Measurements from ENCODE around the gene CA9. TPM values are rescaled to one million over a fixed set of nuclear protein-coding genes. Genes with fewer than 3 reads are reported as not detected.
A peak's percentile ranks its signal among the peaks of the same experiment; 100 is the strongest.

The CA9 gene
- total RNA-seq, 2 experiments from 2014 or later: not detected

GRCh38 chr9:35669331-35670145, 4.2 kb upstream of the CA9 start:
- ChIA-PET CTCF (interaction anchor here (2.2 kb wide), 1 partner anchor 27 kb away, joined by 7 read pairs; no protein-coding TSS in a partner anchor), POLR2A (interaction anchor here (0.6 kb wide), 1 partner anchor 52 kb away, joined by 3 read pairs; no protein-coding TSS in a partner anchor)
- Mint-ChIP-seq H3K27me3 (peaks cover under 1% of the 10 kb centered on the region), H3K36me3 (ENCODE audit: low read depth) (no peaks in the 10 kb centered on the region), H3K9me3 (no peaks in the 10 kb centered on the region), H3K27ac (no peak overlapping the region), H3K4me1 (ENCODE audit: low read depth) (peaks cover 26% of the 10 kb centered on the region), H3K4me3 (no peak overlapping the region)
- Histone ChIP-seq H3K9me3 (ENCODE audit: control insufficient read depth in 1 of 2, insufficient read depth in 1 of 2, low read length in 2 of 2) (no peaks in the 10 kb centered on the region), H3K27ac (ENCODE audit: low read depth in 1 of 2, low read length in 2 of 2) (no peak overlapping the region), H3K36me3 (ENCODE audit: insufficient read depth, low read length) (no peaks in the 10 kb centered on the region), H3K27me3 (ENCODE audit: control insufficient read depth in 1 of 2, insufficient read depth in 2 of 2, low read length in 2 of 2) (no peaks in the 10 kb centered on the region), H3K4me3 (ENCODE audit: low read length) (no peak overlapping the region), H3K4me1 (ENCODE audit: insufficient read depth, low read length) (peaks cover 16% of the 10 kb centered on the region)
- ATAC-seq (ENCODE audit: poor library complexity): no peak
- no peak for TF ChIP-seq CTCF (IDR thresholded peaks at IDR 0.05)
- intact Hi-C loops (cut with DNase I, micrococcal nuclease): loop anchor here in 1 of 2 experiments (2.0 kb wide), 1 partner anchor 15 kb away; no protein-coding TSS in a partner anchor
- DNase-seq: no peak

GRCh38 chr9:35674025-35674361, 265 bp downstream of the CA9 start:
- Mint-ChIP-seq H3K36me3 (ENCODE audit: low read depth) (no peaks in the 10 kb centered on the region), H3K4me3 (no peak overlapping the region), H3K4me1 (ENCODE audit: low read depth) (peaks cover 15% of the 10 kb centered on the region), H3K9me3 (no peaks in the 10 kb centered on the region), H3K27ac (no peak overlapping the region), H3K27me3 (peaks cover 10% of the 10 kb centered on the region)
- ChIA-PET CTCF (no interaction called here), POLR2A (interaction anchor here (1.7 kb wide), 1 partner anchor 13 kb away, joined by 4 read pairs; no protein-coding TSS in a partner anchor)
- H3K9me3 ChIP-seq (ENCODE audit: control insufficient read depth in 1 of 2, insufficient read depth in 1 of 2, low read length in 2 of 2): no peaks in the 10 kb centered on the region
- H3K4me3 ChIP-seq (ENCODE audit: low read length): no peak overlapping the region
- H3K36me3 ChIP-seq (ENCODE audit: insufficient read depth, low read length): no peaks in the 10 kb centered on the region
- DNase-seq (no peak), ATAC-seq (ENCODE audit: poor library complexity) (no peak)
- H3K27me3 ChIP-seq (ENCODE audit: control insufficient read depth in 1 of 2, insufficient read depth in 2 of 2, low read length in 2 of 2): peaks cover 0 to 6% of the 10 kb centered on the region in 2 experiments
- intact Hi-C loops (cut with DNase I, micrococcal nuclease): no loop called here
- TF ChIP-seq CTCF (IDR thresholded peaks at IDR 0.05): no peak
- peaks cover 15% of the 10 kb centered on the region for H3K4me1 ChIP-seq (ENCODE audit: insufficient read depth, low read length)
- no peak overlapping the region for H3K27ac ChIP-seq (ENCODE audit: low read depth in 1 of 2, low read length in 2 of 2)

- Histone ChIP-seq H3K27ac (ENCODE audit: low read depth in 1 of 2, low read length in 2 of 2) (no peak overlapping the region), H3K27me3 (ENCODE audit: control insufficient read depth in 1 of 2, insufficient read depth in 2 of 2, low read length in 2 of 2) (peaks cover 0 to 6% of the 10 kb centered on the region in 2 experiments), H3K9me3 (ENCODE audit: control insufficient read depth in 1 of 2, insufficient read depth in 1 of 2, low read length in 2 of 2) (no peaks in the 10 kb centered on the region), H3K4me1 (ENCODE audit: insufficient read depth, low read length) (peaks cover 15% of the 10 kb centered on the region), H3K4me3 (ENCODE audit: low read length) (peak overlapping the region; percentile 58), H3K36me3 (ENCODE audit: insufficient read depth, low read length) (no peaks in the 10 kb centered on the region)
- Mint-ChIP-seq H3K36me3 (ENCODE audit: low read depth) (no peaks in the 10 kb centered on the region), H3K27me3 (peaks cover 10% of the 10 kb centered on the region), H3K27ac (no peak overlapping the region), H3K4me3 (peak overlapping the region; percentile 78), H3K4me1 (ENCODE audit: low read depth) (peaks cover 15% of the 10 kb centered on the region), H3K9me3 (no peaks in the 10 kb centered on the region)
- ChIA-PET POLR2A (interaction anchor here (0.7 to 2.9 kb wide), 5 partner anchors 10 to 57 kb away, joined by 3 to 11 read pairs (median 6); partner anchors contain the start of genes ARHGEF39, CCDC107, CREB3 and TLN1), CTCF (interaction anchor here (0.9 to 2.5 kb wide), 3 partner anchors 17 to 71 kb away, joined by 3 to 9 read pairs (median 4); partner anchors contain the start of genes CCDC107 and RMRP)
- TF ChIP-seq CTCF (IDR thresholded peaks at IDR 0.05): no peak
- DNase-seq (no peak), ATAC-seq (ENCODE audit: poor library complexity) (no peak)
- intact Hi-C loops (cut with DNase I, micrococcal nuclease): no loop called here
These were observed 1.5 kb downstream of the CA9 start for GRCh38 chr9:35675204-35675603.
